PC-3 (cell line): Measurements from ENCODE around the gene IRF8. TPM values are rescaled to one million over a fixed set of nuclear protein-coding genes. Genes with fewer than 3 reads are reported as not detected.
A peak's percentile ranks its signal among the peaks of the same experiment; 100 is the strongest.
"Not testable (repeated sequence)": the region's sequence is repeated elsewhere in the genome, so short reads cannot be mapped to it uniquely, and the experiment has no call there.

Source experiments
- ATAC-seq: fragments of 200-7000 bp; cut with Tn5 transposase; 2 replicates; pipeline ENCODE4 v1.9.1; 2020; ENCODE audit warnings: mild to moderate bottlenecking, moderate library complexity
- BruUV-seq: library from RNA; stranded (reverse); fragments of 400-500 nt; replicated peaks from 2 replicates; lab custom pipeline; 2021; lab: Mats Ljungman, UMichigan
- CTCF ChIA-PET: fragments of 300-600 bp; sonication (Branson Sonifier 250); formaldehyde crosslinking; loops from one replicate; lab custom pipeline; 2022; ENCODE audit warnings: antibody characterized with exemption; lab: Charles Lee
- POLR2A ChIA-PET: fragments of 300-600 bp; sonication (Branson Sonifier 250); formaldehyde crosslinking; loops from one replicate; lab custom pipeline; 2022; ENCODE audit warnings: antibody characterized with exemption; ENCODE audit not compliant: unreplicated experiment; lab: Charles Lee
- DNase-seq: peaks from one replicate; pipeline ENCODE4 v3.0.0-alpha.2; 2015
- H2AFZ ChIP-seq: fragments of 300-600 bp; sonication (generic); 2 replicates; pipeline ENCODE4 v1.6.0; 2016; ENCODE audit warnings: antibody characterized with exemption, low read length
- H3F3A ChIP-seq: fragments of 300-600 bp; sonication (generic); one replicate; pipeline ENCODE4 v1.6.0; 2017; ENCODE audit warnings: antibody characterized with exemption, low read length, control low read depth, mild to moderate bottlenecking; ENCODE audit not compliant: unreplicated experiment
- H3K27ac ChIP-seq: fragments of 300-600 bp; sonication (generic); 2 replicates; pipeline ENCODE4 v1.5.1; 2016; ENCODE audit warnings: mild to moderate bottlenecking, low read length
- H3K27me3 ChIP-seq: fragments of 300-600 bp; sonication (generic); 2 replicates; pipeline ENCODE4 v1.6.1; 2016; ENCODE audit warnings: low read length, mixed read lengths
- H3K36me3 ChIP-seq: fragments of 300-600 bp; sonication (generic); 2 replicates; pipeline ENCODE4 v1.6.1; 2016; ENCODE audit warnings: low read depth, mixed run types, low read length, mixed read lengths
- H3K4me1 ChIP-seq: fragments of 300-600 bp; sonication (generic); 2 replicates; pipeline ENCODE4 v1.5.1; 2016; ENCODE audit warnings: low read length; ENCODE audit not compliant: insufficient read depth
- H3K4me2 ChIP-seq: fragments of 300-600 bp; sonication (generic); 2 replicates; pipeline ENCODE4 v1.6.0; 2016; ENCODE audit warnings: low read length
- H3K4me3 ChIP-seq: fragments of 300-600 bp; sonication (generic); 2 replicates; pipeline ENCODE4 v1.5.1; 2016; ENCODE audit warnings: mild to moderate bottlenecking, low read length, mixed read lengths
- H3K79me2 ChIP-seq: fragments of 300-600 bp; sonication (generic); 2 replicates; pipeline ENCODE4 v1.6.1; 2017; ENCODE audit warnings: low read length, mixed read lengths
- H3K9ac ChIP-seq: fragments of 300-600 bp; sonication (generic); 2 replicates; pipeline ENCODE4 v1.6.0; 2016; ENCODE audit warnings: mild to moderate bottlenecking, low read length
- H3K9me2 ChIP-seq: fragments of 300-600 bp; sonication (generic); replicated peaks from 2 replicates; pipeline ENCODE4 v1.6.1; 2016; ENCODE audit warnings: mixed run types, low read length, mixed read lengths
- H3K9me3 ChIP-seq: fragments of 300-600 bp; sonication (generic); 2 replicates; pipeline ENCODE4 v1.6.1; 2016; ENCODE audit warnings: low read length, mixed read lengths
- H4K20me1 ChIP-seq: fragments of 300-600 bp; sonication (generic); 2 replicates; pipeline ENCODE4 v1.6.1; 2016; ENCODE audit warnings: low read length, mixed read lengths
- CTCF ChIP-seq: fragments of 300-600 bp; sonication (generic); conservative IDR thresholded peaks from 2 replicates; pipeline ENCODE4 v1.5.1; 2017; ENCODE audit warnings: antibody characterized with exemption, low read depth, mild to moderate bottlenecking, low read length
- EZH2 ChIP-seq: fragments of 300-600 bp; sonication (generic); IDR thresholded peaks from one replicate; pipeline ENCODE4 v1.6.1; 2017; ENCODE audit warnings: antibody characterized with exemption, mild to moderate bottlenecking, low read length; ENCODE audit not compliant: unreplicated experiment
- EZH2phosphoT487 ChIP-seq: fragments of 300-600 bp; sonication (generic); IDR thresholded peaks from 2 replicates; pipeline ENCODE4 v1.6.1; 2018; ENCODE audit warnings: mild to moderate bottlenecking, antibody characterized with exemption, low read length, borderline replicate concordance
- intact Hi-C: fragments of 100-400 bp; cut with micrococcal nuclease; formaldehyde crosslinking; loops from 2 replicates; pipeline ENCODE4 v1.9.0; 2023
- total RNA-seq: library from RNA; depleted of rRNA; stranded (reverse); fragments of >200 nt; gene quantifications from 2 replicates; pipeline ENCODE4 v1.2.3, GENCODE V29; 2014

The IRF8 gene
- total RNA-seq, 1 experiment from 2014 or later: not detected

GRCh38 chr16:85873153-85873552 is 25.8 kb upstream of the IRF8 start:
- ChIA-PET CTCF (interaction anchor here (0.5 kb wide), 1 partner anchor 135 kb away, joined by 3 read pairs; no protein-coding TSS in a partner anchor), POLR2A (no interaction called here)
- Histone ChIP-seq H3K9me3 (no peaks in the 10 kb centered on the region), H3K36me3 (no peaks in the 10 kb centered on the region), H3K9me2 (no peaks in the 10 kb centered on the region), H3K4me3 (no peak overlapping the region), H3K79me2 (no peaks in the 10 kb centered on the region), H3K4me1 (no peaks in the 10 kb centered on the region), H4K20me1 (no peaks in the 10 kb centered on the region), H3K4me2 (no peak overlapping the region), H3K9ac (no peak overlapping the region), H2AFZ (no peak overlapping the region), H3F3A (no peaks in the 10 kb centered on the region), H3K27me3 (peaks cover 50% of the 10 kb centered on the region), H3K27ac (no peak overlapping the region)
- TF ChIP-seq EZH2: no peak
- DNase-seq (no peak), ATAC-seq (no peak)
- intact Hi-C loops: no loop called here
- no TSS peak for BruUV-seq

GRCh38 chr16:85874031-85874430 is 24.9 kb upstream of the IRF8 start:
- H3K9me2 ChIP-seq: not testable (repeated sequence)

GRCh38 chr16:85878407-85878806 is 20.6 kb upstream of the IRF8 start:
- intact Hi-C loops: no loop called here
- POLR2A ChIA-PET: no interaction called here
- Histone ChIP-seq H4K20me1 (no peaks in the 10 kb centered on the region), H2AFZ (no peak overlapping the region), H3F3A (no peaks in the 10 kb centered on the region), H3K4me2 (no peak overlapping the region), H3K79me2 (no peaks in the 10 kb centered on the region), H3K27me3 (peaks cover 43% of the 10 kb centered on the region), H3K36me3 (no peaks in the 10 kb centered on the region), H3K4me1 (no peaks in the 10 kb centered on the region), H3K9me2 (no peaks in the 10 kb centered on the region), H3K4me3 (no peak overlapping the region), H3K9ac (no peak overlapping the region), H3K9me3 (no peaks in the 10 kb centered on the region), H3K27ac (no peak overlapping the region)
- CTCF ChIA-PET: interaction anchor here (0.7 kb wide), 1 partner anchor 600 kb away, joined by 3 read pairs; no protein-coding TSS in a partner anchor
- ATAC-seq: no peak
- no peak for TF ChIP-seq EZH2phosphoT487
- TF ChIP-seq EZH2: no peak
- TF ChIP-seq CTCF: no peak
- no peak for DNase-seq
- BruUV-seq: no TSS peak

More at GRCh38 chr16:85874031-85874430, 24.9 kb upstream of the IRF8 start:
- H3F3A ChIP-seq, H3K27ac ChIP-seq, H4K20me1 ChIP-seq, H3K4me3 ChIP-seq, H3K36me3 ChIP-seq, H3K9ac ChIP-seq, POLR2A ChIA-PET, H3K9me3 ChIP-seq, H3K4me1 ChIP-seq, H3K4me2 ChIP-seq, CTCF ChIA-PET, intact Hi-C loops, BruUV-seq, H2AFZ ChIP-seq, DNase-seq, ATAC-seq, H3K79me2 ChIP-seq: not testable (repeated sequence)
- peaks cover 46% of the 10 kb centered on the region for H3K27me3 ChIP-seq

- no TSS peak for BruUV-seq
- Histone ChIP-seq H3K27ac (no peak overlapping the region), H3K9ac (no peak overlapping the region), H2AFZ (no peak overlapping the region), H3K4me2 (no peak overlapping the region), H3F3A (no peaks in the 10 kb centered on the region), H3K36me3 (no peaks in the 10 kb centered on the region), H3K4me1 (no peaks in the 10 kb centered on the region), H3K4me3 (no peak overlapping the region), H3K9me3 (no peaks in the 10 kb centered on the region), H3K9me2 (no peaks in the 10 kb centered on the region), H3K79me2 (no peaks in the 10 kb centered on the region), H4K20me1 (no peaks in the 10 kb centered on the region), H3K27me3 (peaks cover 43% of the 10 kb centered on the region)
- intact Hi-C loops: no loop called here
- ATAC-seq (no peak), DNase-seq (peak; percentile 34)
- TF ChIP-seq EZH2 (no peak), EZH2phosphoT487 (no peak), CTCF (no peak)
- POLR2A ChIA-PET: no interaction called here
- CTCF ChIA-PET: interaction anchor here (0.7 kb wide), 1 partner anchor 599 kb away, joined by 3 read pairs; no protein-coding TSS in a partner anchor
Observed at GRCh38 chr16:85878875-85879274, 20.1 kb upstream of the IRF8 start.
